Hepatocyte (in vitro differentiated cells): ENCODE data around the gene GAS2L1. TPM values are rescaled to one million over a fixed set of nuclear protein-coding genes. Genes with fewer than 3 reads are reported as not detected.

Experiments
- DNase-seq: peaks from one replicate; pipeline ENCODE4 v3.0.0-alpha.2; 2016; ENCODE audit warnings: low spot score
- H2AFZ ChIP-seq: fragments of 200-600 bp; sonication (generic); 2 replicates; pipeline ENCODE4 v1.6.0; 2016; ENCODE audit warnings: antibody characterized with exemption, mild to moderate bottlenecking
- H3K27ac ChIP-seq: fragments of 200-600 bp; sonication (generic); 2 replicates; pipeline ENCODE4 v1.5.1; 2016; ENCODE audit warnings: mild to moderate bottlenecking
- H3K27me3 ChIP-seq: fragments of 200-600 bp; sonication (generic); 2 replicates; pipeline ENCODE4 v1.6.1; 2016
- H3K36me3 ChIP-seq: fragments of 200-600 bp; sonication (generic); replicated peaks from 2 replicates; pipeline ENCODE4 v1.5.1; 2016; ENCODE audit warnings: low read depth; ENCODE audit not compliant: insufficient read depth
- H3K4me1 ChIP-seq: fragments of 200-600 bp; sonication (generic); 2 replicates; pipeline ENCODE4 v1.5.1; 2016; ENCODE audit warnings: mild to moderate bottlenecking, moderate library complexity; ENCODE audit not compliant: insufficient read depth
- H3K4me2 ChIP-seq: fragments of 200-600 bp; sonication (generic); 2 replicates; pipeline ENCODE4 v1.6.0; 2016
- H3K4me3 ChIP-seq: fragments of 200-600 bp; sonication (generic); 2 replicates; pipeline ENCODE4 v1.5.1; 2016; ENCODE audit warnings: mild to moderate bottlenecking
- H3K79me2 ChIP-seq: fragments of 200-600 bp; sonication (generic); 2 replicates; pipeline ENCODE4 v1.6.0; 2017; ENCODE audit warnings: mild to moderate bottlenecking
- H3K9me2 ChIP-seq: fragments of 200-600 bp; sonication (generic); replicated peaks from 2 replicates; pipeline ENCODE4 v1.6.0; 2017; ENCODE audit warnings: mild to moderate bottlenecking; ENCODE audit not compliant: insufficient read depth
- H3K9me3 ChIP-seq: fragments of 200-600 bp; sonication (generic); 2 replicates; pipeline ENCODE4 v1.5.1; 2016; ENCODE audit warnings: low read depth, mild to moderate bottlenecking
- H4K20me1 ChIP-seq: fragments of 200-600 bp; sonication (generic); 2 replicates; pipeline ENCODE4 v1.6.0; 2016; ENCODE audit warnings: mild to moderate bottlenecking; ENCODE audit not compliant: insufficient read depth, poor library complexity, severe bottlenecking
- EZH2 ChIP-seq: fragments of 200-600 bp; sonication (generic); IDR thresholded peaks from 2 replicates; pipeline ENCODE4 v1.6.1; 2016; ENCODE audit warnings: antibody characterized with exemption, mild to moderate bottlenecking, borderline replicate concordance
- EZH2phosphoT487 ChIP-seq: fragments of 200-600 bp; sonication (generic); IDR thresholded peaks from one replicate; pipeline ENCODE4 v1.6.1; 2018; ENCODE audit warnings: antibody characterized with exemption, mild to moderate bottlenecking, low read depth, moderate library complexity; ENCODE audit not compliant: unreplicated experiment, severe bottlenecking
- WGBS: methylation state at CpG from one replicate; pipeline ENCODE4 v1.1.6; 2016; ENCODE audit warnings: low lambda C conversion rate; ENCODE audit errors: missing lambda C conversion rate; 5-methylcytosine and 5-hydroxymethylcytosine counted together
- polyA plus RNA-seq: library from polyadenylated mRNA; unstranded; fragments of >200 nt; fragmentation: Nextera tagmentation; extraction: Ambion mirVana; gene quantifications from 2 replicates; pipeline ENCODE4 v1.2.1, GENCODE V29; 2016
- total RNA-seq: library from RNA; depleted of rRNA; stranded (reverse); fragments of >200 nt; gene quantifications from 2 replicates; pipeline ENCODE4 v1.2.3, GENCODE V29; 2014
- TF ChIP-seq, protein P1 (sequence below): fragments of 200-600 bp; sonication (generic); IDR thresholded peaks from 2 replicates; pipeline ENCODE4 v1.5.1; 2016; ENCODE audit warnings: antibody characterized with exemption, mild to moderate bottlenecking; ENCODE audit not compliant: poor library complexity

The GAS2L1 gene
- total and polyA plus RNA-seq, 2 experiments from 2014 or later = 10.4 to 46.0 TPM

DNA sequence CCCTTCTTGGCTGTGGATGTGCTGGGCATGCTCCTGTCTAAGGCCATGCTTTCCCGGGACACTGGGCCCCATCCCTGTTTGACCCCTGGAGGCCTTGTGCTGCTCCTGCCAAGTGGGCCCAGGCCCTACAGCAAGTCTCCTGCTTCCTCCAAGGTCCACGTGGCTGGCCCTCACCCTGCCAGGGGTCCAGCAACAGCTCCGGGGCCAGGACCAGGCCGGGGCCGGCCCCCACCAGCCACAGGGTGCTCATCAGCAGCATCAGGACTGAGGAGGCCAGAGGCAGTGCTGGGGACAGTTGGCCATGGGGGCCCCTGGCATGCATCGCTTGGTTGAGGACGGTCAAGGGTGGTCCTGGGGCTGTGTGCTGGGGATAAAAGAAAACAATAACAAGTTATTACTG, 41.1 kb upstream of the GAS2L1 start:
- no peaks in the 10 kb centered on the region for H3K36me3 ChIP-seq
- no peak overlapping the region for H3K4me2 ChIP-seq
- peaks cover 39% of the 10 kb centered on the region for H3K79me2 ChIP-seq
- H4K20me1 ChIP-seq = peaks cover 18% of the 10 kb centered on the region
- TF ChIP-seq, protein P1, sequence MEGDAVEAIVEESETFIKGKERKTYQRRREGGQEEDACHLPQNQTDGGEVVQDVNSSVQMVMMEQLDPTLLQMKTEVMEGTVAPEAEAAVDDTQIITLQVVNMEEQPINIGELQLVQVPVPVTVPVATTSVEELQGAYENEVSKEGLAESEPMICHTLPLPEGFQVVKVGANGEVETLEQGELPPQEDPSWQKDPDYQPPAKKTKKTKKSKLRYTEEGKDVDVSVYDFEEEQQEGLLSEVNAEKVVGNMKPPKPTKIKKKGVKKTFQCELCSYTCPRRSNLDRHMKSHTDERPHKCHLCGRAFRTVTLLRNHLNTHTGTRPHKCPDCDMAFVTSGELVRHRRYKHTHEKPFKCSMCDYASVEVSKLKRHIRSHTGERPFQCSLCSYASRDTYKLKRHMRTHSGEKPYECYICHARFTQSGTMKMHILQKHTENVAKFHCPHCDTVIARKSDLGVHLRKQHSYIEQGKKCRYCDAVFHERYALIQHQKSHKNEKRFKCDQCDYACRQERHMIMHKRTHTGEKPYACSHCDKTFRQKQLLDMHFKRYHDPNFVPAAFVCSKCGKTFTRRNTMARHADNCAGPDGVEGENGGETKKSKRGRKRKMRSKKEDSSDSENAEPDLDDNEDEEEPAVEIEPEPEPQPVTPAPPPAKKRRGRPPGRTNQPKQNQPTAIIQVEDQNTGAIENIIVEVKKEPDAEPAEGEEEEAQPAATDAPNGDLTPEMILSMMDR = no peak
- no peak for TF ChIP-seq EZH2phosphoT487
- TF ChIP-seq EZH2 = no peak
- no peak for DNase-seq
- H3K9me2 ChIP-seq = no peaks in the 10 kb centered on the region
- H3K4me3 ChIP-seq = no peak overlapping the region
- no peaks in the 10 kb centered on the region for H3K9me3 ChIP-seq
- WGBS = 96% methylated on average over 7 of the region's 7 CpGs
- H3K27me3 ChIP-seq = no peaks in the 10 kb centered on the region
- H3K27ac ChIP-seq = no peak overlapping the region
- H2AFZ ChIP-seq = no peak overlapping the region
- H3K4me1 ChIP-seq = peaks cover 17% of the 10 kb centered on the region

DNA sequence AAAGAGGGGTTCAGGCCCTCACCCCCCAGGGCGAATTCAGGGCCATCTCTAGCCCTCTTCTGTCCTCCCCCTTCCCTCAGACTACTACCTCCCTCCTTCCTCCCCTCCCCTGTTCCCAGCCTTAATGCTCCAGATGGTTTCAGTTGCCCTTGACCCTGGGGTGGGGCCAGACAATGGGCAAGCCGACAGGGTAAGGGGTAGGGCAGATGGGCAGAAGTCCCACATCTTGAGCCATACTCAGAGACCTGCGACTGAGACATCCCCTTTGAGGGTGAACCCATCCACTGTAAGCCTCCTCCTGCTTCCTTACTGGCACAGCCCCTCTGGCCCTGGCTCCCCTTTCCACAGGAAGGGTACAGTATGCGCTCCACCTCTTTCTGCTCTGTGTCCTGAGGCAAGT, 40.5 kb upstream of the GAS2L1 start:
- H3K9me2 ChIP-seq = no peaks in the 10 kb centered on the region
- 93% methylated on average over 4 of the region's 4 CpGs for WGBS
- H4K20me1 ChIP-seq = peaks cover 24% of the 10 kb centered on the region
- no peaks in the 10 kb centered on the region for H3K9me3 ChIP-seq
- H3K4me1 ChIP-seq = peaks cover 19% of the 10 kb centered on the region
- H3K79me2 ChIP-seq = peaks cover 46% of the 10 kb centered on the region
- no peak for DNase-seq
- no peaks in the 10 kb centered on the region for H3K27me3 ChIP-seq
- no peak overlapping the region for H3K4me3 ChIP-seq
- no peak overlapping the region for H3K27ac ChIP-seq
- TF ChIP-seq EZH2 (no peak), EZH2phosphoT487 (no peak)
- TF ChIP-seq, protein P1 = no peak
- peak overlapping the region; percentile 94 for H3K4me2 ChIP-seq
- H2AFZ ChIP-seq = no peak overlapping the region
- H3K36me3 ChIP-seq = no peaks in the 10 kb centered on the region

DNA sequence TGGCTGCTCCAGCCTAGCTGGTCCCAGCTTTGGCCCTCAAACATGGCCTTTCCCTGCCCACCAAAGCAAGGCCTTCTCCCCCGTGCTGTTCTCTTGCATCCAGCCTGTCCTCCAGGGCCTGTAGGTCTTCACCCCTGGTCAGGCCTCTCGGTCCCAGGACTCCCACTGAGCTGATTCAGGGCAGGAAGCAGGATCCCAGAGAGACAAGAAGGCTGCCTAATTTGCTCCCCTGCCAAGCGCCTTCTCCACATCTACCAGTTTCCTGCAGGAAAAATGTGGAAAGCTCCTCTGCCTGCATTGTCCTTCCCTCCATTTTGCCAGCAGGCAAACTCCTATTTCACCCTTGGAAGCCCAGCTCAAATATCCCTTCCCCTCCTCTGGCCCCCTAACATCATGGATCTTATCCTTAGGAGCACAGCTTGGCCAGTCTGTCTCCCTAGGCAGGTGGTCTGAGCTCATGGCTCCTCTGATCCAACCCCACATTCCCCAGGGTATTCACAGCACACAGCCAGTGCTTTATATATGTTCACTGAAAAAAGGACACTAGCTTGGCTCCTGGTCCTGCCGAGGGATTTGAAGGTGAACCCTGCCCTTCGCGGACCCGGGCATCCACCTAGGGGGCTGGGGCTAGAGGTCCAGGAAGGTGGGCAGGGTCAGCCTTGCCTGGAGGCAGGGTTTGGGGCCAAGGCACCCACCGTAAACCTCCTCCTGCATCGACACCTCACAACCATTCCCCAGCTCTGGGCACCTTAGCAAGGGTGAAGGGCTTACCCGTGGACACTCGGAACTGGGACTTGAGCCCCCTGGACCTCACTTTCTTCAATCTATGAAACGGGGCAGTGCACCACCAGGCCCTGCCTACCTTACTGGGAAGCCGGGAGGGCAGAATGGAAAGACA, 39.6 kb upstream of the GAS2L1 start:
- Histone ChIP-seq H3K4me3 (peak overlapping the region; percentile 39), H3K79me2 (peaks cover 54% of the 10 kb centered on the region), H3K4me1 (peaks cover 28% of the 10 kb centered on the region), H2AFZ (peak overlapping the region; percentile 79), H3K4me2 (peak overlapping the region; percentile 94), H3K27ac (peak overlapping the region; percentile 97), H3K27me3 (no peaks in the 10 kb centered on the region), H3K9me2 (no peaks in the 10 kb centered on the region), H3K9me3 (no peaks in the 10 kb centered on the region), H3K36me3 (no peaks in the 10 kb centered on the region), H4K20me1 (peaks cover 33% of the 10 kb centered on the region)
- DNase-seq = no peak
- TF ChIP-seq EZH2phosphoT487 = no peak
- 19% methylated on average over 13 of the region's 13 CpGs for WGBS

DNA sequence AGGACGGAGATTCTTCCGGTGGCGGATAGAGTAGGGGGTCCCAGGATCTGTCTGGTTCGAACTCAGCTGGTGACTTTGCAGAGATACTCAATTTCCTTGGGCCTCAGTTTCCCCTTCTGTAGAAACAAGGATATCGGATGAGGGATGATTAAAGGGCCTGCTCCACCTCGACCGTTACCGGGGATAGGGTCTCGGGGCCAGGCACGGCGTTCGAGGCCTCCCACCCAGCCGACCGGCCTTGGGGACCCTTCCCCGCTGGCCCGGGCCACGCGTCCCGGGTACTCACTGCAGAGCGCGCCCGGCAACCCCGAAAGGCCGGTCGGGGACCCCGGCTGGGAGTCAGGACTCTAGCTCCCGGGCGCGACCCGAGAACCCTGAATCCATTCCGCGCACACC, 39.0 kb upstream of the GAS2L1 start:
- peaks cover 32% of the 10 kb centered on the region for H3K4me1 ChIP-seq
- TF ChIP-seq EZH2 = no peak
- no peak for TF ChIP-seq EZH2phosphoT487
- TF ChIP-seq, protein P1 = no peak
- H3K36me3 ChIP-seq = no peaks in the 10 kb centered on the region
- H3K4me3 ChIP-seq = peak overlapping the region; percentile 39
- 0% methylated on average over 32 of the region's 32 CpGs for WGBS
- no peaks in the 10 kb centered on the region for H3K9me2 ChIP-seq
- H3K4me2 ChIP-seq = peak overlapping the region; percentile 94
- DNase-seq = no peak
- H2AFZ ChIP-seq = peak overlapping the region; percentile 79
- H3K27ac ChIP-seq = peak overlapping the region; percentile 97
- peaks cover 61% of the 10 kb centered on the region for H3K79me2 ChIP-seq
- peaks cover 39% of the 10 kb centered on the region for H4K20me1 ChIP-seq
- H3K27me3 ChIP-seq = no peaks in the 10 kb centered on the region
- H3K9me3 ChIP-seq = no peaks in the 10 kb centered on the region
